ENCODE data around the gene ETFBKMT.
"Not testable (repeated sequence)": the region's sequence is repeated elsewhere in the genome, so short reads cannot be mapped to it uniquely, and the experiment has no call there.

GRCh38 chr12:31669582-31669981 lies 10.1 kb downstream of the ETFBKMT start:
- not testable (repeated sequence) for TF ChIP-seq TAF1 (IDR thresholded peaks at IDR 0.05; ENCODE audit: low read depth); MXI1 (conservative IDR thresholded peaks at IDR 0.05; ENCODE audit: poor library complexity, severe bottlenecking); EZH2 (IDR thresholded peaks at IDR 0.05; ENCODE audit: borderline replicate concordance, insufficient read depth, low read length, poor library complexity, severe bottlenecking); CTCF (IDR thresholded peaks at IDR 0.05; ENCODE audit: poor library complexity, severe bottlenecking); EP300 (conservative IDR thresholded peaks at IDR 0.05; ENCODE audit: poor library complexity, severe bottlenecking); POLR2AphosphoS5 (IDR thresholded peaks at IDR 0.05); SMC3 (conservative IDR thresholded peaks at IDR 0.05; ENCODE audit: poor library complexity); RAD21 (conservative IDR thresholded peaks at IDR 0.05)

Measured in neural cell (in vitro differentiated cells).